ENCODE measurements around the gene APBA2.
"Not testable (repeated sequence)": the region's sequence is repeated elsewhere in the genome, so short reads cannot be mapped to it uniquely, and the experiment has no call there.

APBA2 gene

DNA sequence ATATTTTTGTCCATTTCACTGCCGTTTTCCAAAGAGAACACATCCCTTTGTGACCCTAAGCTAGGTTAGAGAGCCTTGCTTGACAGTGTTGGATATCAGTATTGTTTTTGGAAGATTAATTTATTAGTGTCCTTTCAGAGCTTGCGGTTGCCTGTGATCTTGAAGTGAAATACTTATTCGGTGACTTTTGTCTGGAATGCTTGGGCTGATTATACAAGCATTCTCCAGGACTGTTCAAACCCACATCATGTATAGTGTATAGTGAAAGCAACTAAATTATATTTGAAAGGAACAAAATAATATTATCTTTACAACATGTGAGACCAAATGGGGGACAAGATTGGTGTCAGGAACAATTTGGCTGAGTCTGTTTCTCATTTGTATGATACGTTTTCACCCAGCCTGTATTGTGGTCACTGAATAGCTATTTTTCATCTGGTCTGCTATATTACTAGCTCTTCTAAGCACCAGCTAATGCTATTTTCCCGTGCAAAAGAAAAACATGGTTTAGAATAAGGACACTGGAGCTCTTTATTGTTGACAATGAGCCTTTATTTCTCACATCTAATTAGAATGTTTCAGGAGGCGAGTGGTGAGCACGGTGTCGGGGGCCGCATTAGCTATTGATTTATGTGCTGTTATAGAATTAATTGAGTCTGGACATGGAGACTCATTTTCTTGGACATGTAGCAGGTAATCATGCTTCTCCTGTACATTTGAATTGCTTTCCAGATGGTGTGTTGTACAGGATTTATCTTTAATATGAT, 158.1 kb downstream of the APBA2 start:
- no peaks in the 10 kb centered on the region for H3K4me1 ChIP-seq
- DNase-seq, result no peak
- no peaks in the 10 kb centered on the region for H3K27me3 ChIP-seq
- no peaks in the 10 kb centered on the region for H3K9me3 ChIP-seq
- H3K4me3 ChIP-seq (ENCODE audit: low read depth, low read length), result no peak overlapping the region
- TF ChIP-seq, protein P1, sequence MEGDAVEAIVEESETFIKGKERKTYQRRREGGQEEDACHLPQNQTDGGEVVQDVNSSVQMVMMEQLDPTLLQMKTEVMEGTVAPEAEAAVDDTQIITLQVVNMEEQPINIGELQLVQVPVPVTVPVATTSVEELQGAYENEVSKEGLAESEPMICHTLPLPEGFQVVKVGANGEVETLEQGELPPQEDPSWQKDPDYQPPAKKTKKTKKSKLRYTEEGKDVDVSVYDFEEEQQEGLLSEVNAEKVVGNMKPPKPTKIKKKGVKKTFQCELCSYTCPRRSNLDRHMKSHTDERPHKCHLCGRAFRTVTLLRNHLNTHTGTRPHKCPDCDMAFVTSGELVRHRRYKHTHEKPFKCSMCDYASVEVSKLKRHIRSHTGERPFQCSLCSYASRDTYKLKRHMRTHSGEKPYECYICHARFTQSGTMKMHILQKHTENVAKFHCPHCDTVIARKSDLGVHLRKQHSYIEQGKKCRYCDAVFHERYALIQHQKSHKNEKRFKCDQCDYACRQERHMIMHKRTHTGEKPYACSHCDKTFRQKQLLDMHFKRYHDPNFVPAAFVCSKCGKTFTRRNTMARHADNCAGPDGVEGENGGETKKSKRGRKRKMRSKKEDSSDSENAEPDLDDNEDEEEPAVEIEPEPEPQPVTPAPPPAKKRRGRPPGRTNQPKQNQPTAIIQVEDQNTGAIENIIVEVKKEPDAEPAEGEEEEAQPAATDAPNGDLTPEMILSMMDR (IDR thresholded peaks at IDR 0.05; ENCODE audit: low read depth, low read length), result no peak
- no peaks in the 10 kb centered on the region for H3K36me3 ChIP-seq

DNA sequence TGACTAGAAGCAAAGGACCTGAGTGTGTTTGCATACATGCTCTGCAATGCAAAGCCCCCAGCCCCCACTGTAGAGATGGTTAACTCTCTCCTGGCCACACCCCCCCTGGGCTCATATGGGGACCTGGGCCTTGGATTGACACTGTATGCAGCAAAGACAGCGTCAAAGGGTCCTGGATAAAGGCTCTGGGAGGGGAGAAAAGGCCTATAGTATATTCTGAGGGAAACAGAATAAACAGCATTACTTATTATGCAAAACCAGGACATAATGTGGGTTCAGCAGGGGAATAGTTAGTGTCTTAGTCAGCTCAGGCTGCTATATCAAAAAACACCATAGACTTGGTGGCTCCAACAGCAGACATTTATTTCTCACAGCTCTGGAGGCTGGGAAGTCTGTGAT, 158.7 kb downstream of the APBA2 start:
- Histone ChIP-seq H3K9me3 (no peaks in the 10 kb centered on the region), H3K4me3 (ENCODE audit: low read depth, low read length) (no peak overlapping the region), H3K27me3 (no peaks in the 10 kb centered on the region), H3K36me3 (no peaks in the 10 kb centered on the region), H3K4me1 (no peaks in the 10 kb centered on the region)
- no peak for DNase-seq
- TF ChIP-seq, protein P1 (IDR thresholded peaks at IDR 0.05; ENCODE audit: low read depth, low read length), result no peak

DNA sequence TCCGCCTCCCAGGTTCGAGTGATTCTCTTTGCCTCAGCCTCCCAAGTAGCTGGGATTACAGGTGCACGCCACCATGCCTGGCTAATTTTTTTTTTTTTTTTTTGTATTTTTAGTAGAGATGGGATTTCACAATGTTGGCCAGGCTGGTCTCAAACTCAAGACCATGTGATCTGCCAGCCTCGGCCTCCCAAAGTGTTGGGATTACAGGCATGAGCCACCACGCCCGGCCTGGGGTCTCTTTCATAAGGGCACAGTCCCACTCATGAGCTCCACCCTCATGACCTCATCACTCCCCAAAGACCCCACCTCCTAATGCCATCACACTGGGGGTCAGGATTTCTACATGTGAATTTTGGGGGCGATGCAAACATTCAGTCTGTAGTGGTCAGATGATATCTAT, 159.4 kb downstream of the APBA2 start:
- H3K27me3 ChIP-seq; H3K4me3 ChIP-seq (ENCODE audit: low read depth, low read length); H3K9me3 ChIP-seq; H3K36me3 ChIP-seq; H3K4me1 ChIP-seq; DNase-seq: not testable (repeated sequence)

DNA sequence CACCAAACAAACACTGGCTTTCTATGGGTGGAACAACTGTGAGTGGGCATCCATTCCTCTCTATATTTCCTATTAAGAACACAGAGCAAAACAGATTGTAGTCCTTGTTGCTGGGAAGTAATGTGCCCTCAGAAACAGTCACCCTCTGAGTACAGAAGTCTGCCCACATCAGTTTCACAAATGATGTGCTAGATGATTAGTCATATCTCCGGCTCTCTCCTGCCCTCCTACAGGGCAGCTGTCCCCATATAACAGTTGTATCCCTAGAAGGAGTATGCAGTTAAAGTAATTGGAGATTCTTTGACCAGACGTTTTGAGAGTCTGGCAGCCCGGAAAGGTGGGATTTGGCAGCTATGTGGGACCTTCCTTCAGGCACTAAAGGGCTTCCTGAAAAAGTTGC, 159.9 kb downstream of the APBA2 start:
- no peaks in the 10 kb centered on the region for H3K27me3 ChIP-seq
- H3K4me1 ChIP-seq, result no peaks in the 10 kb centered on the region
- DNase-seq, result no peak
- TF ChIP-seq, protein P1 (IDR thresholded peaks at IDR 0.05; ENCODE audit: low read depth, low read length), result no peak
- no peaks in the 10 kb centered on the region for H3K9me3 ChIP-seq
- H3K36me3 ChIP-seq, result no peaks in the 10 kb centered on the region
- H3K4me3 ChIP-seq (ENCODE audit: low read depth, low read length), result no peak overlapping the region

DNA sequence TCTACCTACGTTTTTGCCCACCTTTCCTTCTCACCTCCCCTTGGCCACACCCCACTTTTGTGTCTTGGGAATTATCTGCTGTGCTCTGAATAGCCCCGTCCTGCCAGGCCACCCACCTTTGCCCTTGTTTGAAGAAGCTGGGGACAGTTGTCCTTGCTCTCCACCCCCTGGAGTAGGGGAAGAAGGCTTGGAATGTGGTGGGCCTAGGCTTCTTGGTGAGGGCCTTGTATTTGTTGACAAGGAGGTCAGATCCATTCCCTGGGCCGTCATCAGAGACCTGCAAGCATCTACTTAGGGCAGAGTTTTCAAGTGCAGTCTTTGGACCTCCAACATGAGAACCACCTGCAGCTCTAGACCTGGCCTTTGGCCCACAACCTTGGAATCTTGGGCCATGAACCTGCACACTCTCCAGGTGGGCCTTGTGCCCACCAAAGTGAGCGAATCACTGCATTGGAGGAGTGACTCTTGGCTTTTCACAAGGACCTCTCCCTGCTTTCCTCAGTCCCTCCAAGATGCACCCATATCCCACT, 160.6 kb downstream of the APBA2 start:
- TF ChIP-seq, protein P1 (IDR thresholded peaks at IDR 0.05; ENCODE audit: low read depth, low read length), result no peak

DNA sequence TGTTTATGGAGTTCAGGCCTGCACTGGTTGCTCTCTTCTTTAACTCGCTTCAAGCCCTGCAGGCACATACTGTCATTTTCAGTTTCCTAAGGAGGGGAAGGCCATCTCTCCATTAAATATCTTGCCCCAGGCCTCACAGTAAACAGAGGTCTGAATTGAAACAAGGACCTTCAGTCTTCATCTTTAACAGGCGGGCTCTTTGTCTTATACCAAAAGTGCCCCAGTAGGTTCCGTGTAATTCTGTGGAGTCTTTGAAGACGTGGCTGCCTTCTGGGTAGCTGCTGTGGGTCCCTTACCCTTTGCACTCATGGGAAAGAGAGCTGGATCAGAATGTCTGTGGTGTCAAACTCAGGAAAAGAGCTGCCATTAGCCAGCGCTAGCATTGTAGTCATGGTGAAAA, 161.2 kb downstream of the APBA2 start:
- no peak for DNase-seq
- no peaks in the 10 kb centered on the region for H3K36me3 ChIP-seq
- no peaks in the 10 kb centered on the region for H3K4me1 ChIP-seq
- TF ChIP-seq, protein P1 (IDR thresholded peaks at IDR 0.05; ENCODE audit: low read depth, low read length), result no peak
- H3K9me3 ChIP-seq, result no peaks in the 10 kb centered on the region
- H3K27me3 ChIP-seq, result no peaks in the 10 kb centered on the region
- no peak overlapping the region for H3K4me3 ChIP-seq (ENCODE audit: low read depth, low read length)

More for the DNA sequence above, 160.6 kb downstream of the APBA2 start:
- Histone ChIP-seq H3K36me3 (no peaks in the 10 kb centered on the region), H3K27me3 (no peaks in the 10 kb centered on the region), H3K4me3 (ENCODE audit: low read depth, low read length) (no peak overlapping the region), H3K9me3 (no peaks in the 10 kb centered on the region), H3K4me1 (no peaks in the 10 kb centered on the region)
- no peak for DNase-seq

All from BE2C (cell line).